ENCODE results near the gene CDC42BPA. TPM values are rescaled to one million over a fixed set of nuclear protein-coding genes. Genes with fewer than 3 reads are reported as not detected.
"Not testable (repeated sequence)": the region's sequence is repeated elsewhere in the genome, so short reads cannot be mapped to it uniquely, and the experiment has no call there.

CDC42BPA gene
- total RNA-seq, 4 donors from 2014 or later: 33.3 to 92.7 (median 39.9) TPM

GRCh38 chr1:227003165-227003564 lies 315.1 kb downstream of the CDC42BPA start:
- no peak for ATAC-seq (ENCODE audit: low FRiP score)
- TF ChIP-seq CTCF (IDR thresholded peaks at IDR 0.05): no peak
- DNase-seq (ENCODE audit: low spot score): no peak

GRCh38 chr1:227002531-227003049 lies 315.7 kb downstream of the CDC42BPA start:
- DNase-seq (ENCODE audit: low spot score): no peak
- no peak for TF ChIP-seq CTCF (IDR thresholded peaks at IDR 0.05)
- ATAC-seq (ENCODE audit: low FRiP score): no peak

GRCh38 chr1:226999579-226999978 lies 318.7 kb downstream of the CDC42BPA start:
- not testable (repeated sequence) for DNase-seq (ENCODE audit: low spot score); ATAC-seq (ENCODE audit: low FRiP score)

- DNase-seq (ENCODE audit: low spot score): no peak
- no peak for TF ChIP-seq CTCF (IDR thresholded peaks at IDR 0.05)
- no peak for ATAC-seq (ENCODE audit: low FRiP score)
Observed at GRCh38 chr1:226995365-226996332, 322.6 kb downstream of the CDC42BPA start.

- DNase-seq (ENCODE audit: low spot score) (no peak), ATAC-seq (ENCODE audit: low FRiP score) (no peak)
- no peak for TF ChIP-seq CTCF (IDR thresholded peaks at IDR 0.05)
Observed at GRCh38 chr1:226994586-226995364, 323.5 kb downstream of the CDC42BPA start.

- DNase-seq (ENCODE audit: low spot score): no peak
Observed at GRCh38 chr1:226993814-226994585, 324.3 kb downstream of the CDC42BPA start.

More at GRCh38 chr1:226993814-226994585, 324.3 kb downstream of the CDC42BPA start:
- ATAC-seq (ENCODE audit: low FRiP score): no peak
- no peak for TF ChIP-seq CTCF (IDR thresholded peaks at IDR 0.05)

Data from omental fat pad (tissue), 4 donors.